HG03457 (cell line): ENCODE results near the gene JAG1.

ENCODE experiments used
- ATAC-seq: cut with Tn5 transposase; IDR thresholded peaks from one replicate; pipeline ENCODE4 v1.9.1; 2021; ENCODE audit warnings: moderate number of reproducible peaks; ENCODE audit not compliant: unreplicated experiment

The JAG1 gene

DNA sequence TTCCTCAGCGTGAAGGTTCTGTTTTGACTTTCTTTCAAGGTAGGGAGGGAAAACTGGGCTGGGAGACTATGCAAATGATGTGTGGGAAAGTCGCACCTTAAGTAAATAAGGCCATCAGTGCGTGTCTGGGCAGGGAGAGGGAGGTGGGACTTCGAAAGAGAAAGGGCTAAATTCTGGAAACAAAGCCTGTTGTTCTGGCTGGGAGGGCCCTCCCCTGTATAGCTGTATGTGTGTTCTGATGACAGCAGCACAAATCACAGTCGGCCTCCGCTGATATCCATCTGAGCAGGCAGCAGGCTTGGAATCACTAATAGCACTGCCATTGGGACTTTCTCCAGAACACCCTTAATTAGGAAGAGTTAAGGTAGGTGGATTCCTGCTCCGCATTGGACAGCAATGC, 19.2 kb downstream of the JAG1 start:
- peak; percentile 72 for ATAC-seq

DNA sequence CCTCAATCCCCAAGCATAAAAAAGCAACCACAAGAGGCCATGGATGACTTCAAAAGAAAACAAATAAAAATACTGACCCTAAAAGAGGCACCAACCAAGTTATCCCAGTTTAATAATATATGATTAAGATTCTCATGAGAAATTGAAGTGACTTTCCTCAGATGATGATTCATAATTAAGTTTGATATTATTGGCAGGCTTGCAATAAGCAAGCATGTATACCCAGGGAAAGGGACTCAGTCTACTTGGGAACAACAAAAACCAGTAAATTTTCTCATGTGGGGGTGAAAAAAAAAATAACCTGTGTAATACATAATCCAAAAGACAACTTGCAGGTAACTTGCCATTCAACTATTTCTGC, 19.6 kb downstream of the JAG1 start:
- no peak for ATAC-seq

GRCh38 chr20:10653599-10654249, 20.1 kb downstream of the JAG1 start:
- no peak for ATAC-seq

- no peak for ATAC-seq
Measured at GRCh38 chr20:10652660-10653261, 21.0 kb downstream of the JAG1 start.

- no peak for ATAC-seq
Measured at GRCh38 chr20:10652185-10652584, 21.6 kb downstream of the JAG1 start.

GRCh38 chr20:10651227-10651990, 22.4 kb downstream of the JAG1 start:
- no peak for ATAC-seq

- ATAC-seq, result no peak
Measured at GRCh38 chr20:10649797-10650160, 24.0 kb downstream of the JAG1 start.

DNA sequence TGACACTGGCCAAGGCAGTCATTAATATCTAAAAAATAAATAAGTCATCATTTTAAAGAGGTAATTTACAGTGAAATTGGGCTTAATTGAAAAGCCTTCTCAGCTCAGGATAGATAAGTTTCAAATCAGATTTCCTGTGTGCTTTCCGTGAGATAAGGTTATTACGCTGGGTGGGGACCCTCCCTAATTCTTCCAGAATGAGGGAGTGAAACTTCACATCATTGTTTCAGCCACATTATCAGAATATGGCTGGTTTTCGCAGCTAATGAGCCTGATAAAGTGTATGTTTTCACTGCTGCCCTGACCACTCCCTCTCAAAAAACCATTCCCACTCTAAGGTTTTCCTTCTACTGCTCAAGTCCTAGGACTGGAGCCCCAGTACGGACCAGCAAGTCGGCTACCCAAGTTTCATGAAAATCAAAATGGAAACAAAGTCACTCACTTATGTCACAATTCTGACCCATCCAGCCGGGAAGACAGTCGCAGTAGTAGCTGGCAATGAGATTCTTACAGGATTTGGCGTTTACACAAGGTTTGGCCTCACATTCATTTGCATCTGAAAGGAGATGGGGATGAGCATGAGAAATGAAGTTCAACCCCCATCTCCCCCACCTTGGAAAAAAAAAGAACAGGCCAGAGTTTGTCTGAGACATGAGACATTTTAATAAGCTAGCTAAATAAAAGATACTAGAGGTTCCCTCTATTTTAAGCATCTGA, 24.6 kb downstream of the JAG1 start:
- no peak for ATAC-seq

- no peak for ATAC-seq
Measured at GRCh38 chr20:10648651-10649050, 25.1 kb downstream of the JAG1 start.

GRCh38 chr20:10647909-10648308, 25.9 kb downstream of the JAG1 start:
- ATAC-seq, result no peak

- ATAC-seq, result no peak
Measured at GRCh38 chr20:10647471-10647870, 26.3 kb downstream of the JAG1 start.

DNA sequence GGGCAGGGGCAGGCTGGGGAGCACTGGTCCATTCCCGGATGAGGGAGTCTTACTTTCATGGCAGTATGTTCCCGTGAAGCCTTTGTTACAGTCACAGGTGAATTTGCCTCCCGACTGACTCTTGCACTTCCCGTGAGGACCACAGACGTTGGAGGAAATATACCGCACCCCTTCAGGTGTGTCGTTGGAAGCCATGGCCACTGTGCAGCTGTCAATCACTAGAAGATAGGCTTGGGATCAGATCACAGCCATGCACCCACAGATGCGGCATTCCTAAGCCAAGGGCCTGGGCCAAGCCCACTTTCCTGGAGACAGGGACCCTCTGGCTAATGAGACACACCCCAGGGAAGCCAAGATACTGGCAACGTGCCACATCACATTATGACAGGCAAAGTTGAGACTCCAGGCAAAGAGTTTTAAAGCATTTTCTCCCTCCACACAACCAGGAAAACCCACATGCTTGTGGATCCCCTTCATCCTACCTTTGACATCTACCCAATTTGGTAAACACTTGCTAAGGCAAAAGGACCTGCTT, 26.8 kb downstream of the JAG1 start:
- no peak for ATAC-seq

DNA sequence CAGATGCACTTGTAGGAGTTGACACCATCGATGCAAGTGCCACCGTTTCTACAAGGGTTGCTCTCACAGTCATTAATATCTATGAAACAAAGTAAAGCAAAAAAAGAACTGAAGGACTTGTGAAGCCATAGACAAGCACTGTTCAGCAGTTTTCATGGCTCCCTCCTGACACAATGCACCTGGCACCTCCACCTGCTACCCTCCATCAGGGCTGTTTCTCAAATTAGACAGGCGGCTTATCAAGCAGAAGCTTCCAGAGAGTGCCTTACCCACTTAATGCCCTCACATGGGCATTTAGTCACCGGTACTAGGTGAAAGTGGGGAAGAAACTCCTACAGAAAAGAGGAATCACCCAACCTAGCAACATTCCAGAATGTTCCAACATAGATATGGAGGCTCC, 27.8 kb downstream of the JAG1 start:
- ATAC-seq, result no peak

GRCh38 chr20:10645205-10645570, 28.6 kb downstream of the JAG1 start:
- ATAC-seq, result no peak

DNA sequence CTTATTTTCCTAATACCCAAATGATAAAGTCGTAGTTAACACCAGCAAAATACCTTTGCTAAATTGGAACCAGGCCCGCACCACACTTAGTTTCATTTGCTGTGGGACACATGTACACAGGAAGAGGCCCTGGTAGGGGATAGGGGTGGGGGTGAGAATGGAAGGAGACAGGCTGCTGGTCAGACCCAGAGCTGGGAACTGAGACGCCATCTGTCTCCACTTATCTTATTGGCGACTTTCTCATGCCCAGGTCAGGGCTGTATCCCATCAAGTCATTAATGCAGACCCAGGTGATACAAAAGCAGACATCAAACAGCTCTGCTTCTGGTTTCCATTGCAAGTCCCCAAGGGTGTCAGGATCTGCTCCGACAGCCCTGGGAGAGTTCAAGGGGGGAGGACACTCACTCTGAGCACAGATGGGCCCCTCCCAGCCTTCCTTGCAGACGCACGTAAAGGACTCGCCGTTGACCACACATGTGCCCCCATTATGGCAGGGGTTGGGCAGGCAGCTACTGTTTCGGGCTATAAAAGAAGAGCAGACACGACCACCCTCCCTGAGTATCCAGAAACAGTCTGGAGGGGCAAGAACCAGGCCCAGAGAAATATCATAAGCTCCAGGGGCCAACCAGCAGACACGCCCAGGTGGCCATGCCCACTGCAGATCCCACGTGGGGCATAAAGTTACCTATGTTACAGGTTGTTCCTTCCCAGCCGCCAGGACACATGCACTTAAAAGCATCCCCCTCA, 29.2 kb downstream of the JAG1 start:
- no peak for ATAC-seq

GRCh38 chr20:10643560-10643873, 30.3 kb downstream of the JAG1 start:
- ATAC-seq, result no peak

GRCh38 chr20:10642856-10643559, 30.8 kb downstream of the JAG1 start:
- no peak for ATAC-seq

- no peak for ATAC-seq
Measured at GRCh38 chr20:10641893-10642292, 31.9 kb downstream of the JAG1 start.

DNA sequence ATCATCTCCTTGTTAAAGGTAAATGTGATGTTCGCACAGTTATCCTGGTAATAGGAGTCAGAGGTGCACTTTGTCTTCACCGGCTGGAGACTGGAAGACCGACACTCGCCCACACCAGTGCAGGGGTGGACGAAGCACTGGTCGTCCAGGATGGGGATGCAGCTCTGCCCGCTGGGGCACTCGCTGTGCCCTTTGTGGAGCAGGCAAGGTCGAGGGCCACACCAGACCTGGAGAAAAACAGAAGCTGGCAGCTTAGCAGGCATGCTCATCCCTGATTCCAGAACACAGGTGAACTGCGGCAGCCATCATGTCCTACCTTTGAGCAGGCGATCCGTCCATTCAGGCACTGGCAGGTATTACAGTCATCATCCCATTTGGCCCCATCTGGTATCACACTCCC, 32.3 kb downstream of the JAG1 start:
- ATAC-seq, result no peak

DNA sequence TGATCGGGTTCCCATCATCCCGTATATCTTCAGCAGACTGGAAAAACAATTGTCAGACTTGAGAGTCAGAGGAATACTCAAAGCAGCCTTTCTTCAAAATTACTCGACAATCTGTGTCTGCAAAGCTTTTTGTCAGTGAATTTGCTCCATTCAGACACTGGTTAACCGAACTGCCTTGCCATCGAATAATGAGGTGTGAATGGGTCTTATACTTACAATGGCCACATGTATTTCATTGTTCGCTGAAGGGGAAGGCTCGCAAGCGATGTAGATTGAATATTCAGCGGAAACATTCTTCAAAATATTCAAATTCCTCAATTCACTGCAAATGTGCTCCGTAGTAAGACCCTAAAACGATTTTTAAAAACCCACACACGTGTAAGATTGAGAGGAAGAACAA, 32.9 kb downstream of the JAG1 start:
- ATAC-seq, result no peak
